Suprapubic skin (tissue), 3 donors: ENCODE measurements around the gene PMFBP1.

Experiments
- EP300 ChIP-seq: sonication (generic); formaldehyde crosslinking; IDR thresholded peaks from one replicate; pipeline ENCODE4 v1.6.1; 2017; ENCODE audit warnings: antibody characterized with exemption
- POLR2A ChIP-seq, 2 donors: fragments of 450-650 bp; IDR thresholded peaks; one replicate each; pipeline ENCODE4 v1.6.1; 2017; ENCODE audit warnings: antibody characterized with exemption in 2 of 2, mild to moderate bottlenecking in 2 of 2, moderate library complexity in 2 of 2
- TF ChIP-seq, protein P1 (sequence below), 2 donors: fragments of 200-600 bp in 1 of 2; fragments of 450-650 bp in 1 of 2; sonication (generic) in 1 of 2; IDR thresholded peaks; one replicate each; pipeline ENCODE4 v1.5.1; 2016 to 2019; ENCODE audit warnings: antibody characterized with exemption in 2 of 2, mild to moderate bottlenecking in 1 of 2, moderate library complexity in 1 of 2

DNA sequence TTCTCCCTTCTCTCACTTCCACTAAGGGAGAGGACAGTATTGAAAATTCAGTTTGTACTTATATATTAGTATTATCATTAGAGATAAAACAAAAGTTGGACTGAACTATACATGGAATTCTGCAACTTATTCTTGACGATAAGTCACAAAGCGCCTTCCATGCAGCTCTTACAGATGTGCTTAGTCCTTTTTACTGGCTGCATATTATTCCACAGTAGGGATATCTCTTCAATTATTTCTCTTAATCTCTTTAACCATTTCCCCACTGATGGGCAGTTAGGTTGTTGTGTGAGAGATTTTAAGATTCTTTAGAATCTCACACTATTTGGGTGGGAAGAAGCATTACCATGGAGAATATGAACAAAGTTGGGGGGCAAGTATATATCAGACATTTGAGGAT is 32.0 kb downstream of the PMFBP1 start:
- TF ChIP-seq, protein P1, sequence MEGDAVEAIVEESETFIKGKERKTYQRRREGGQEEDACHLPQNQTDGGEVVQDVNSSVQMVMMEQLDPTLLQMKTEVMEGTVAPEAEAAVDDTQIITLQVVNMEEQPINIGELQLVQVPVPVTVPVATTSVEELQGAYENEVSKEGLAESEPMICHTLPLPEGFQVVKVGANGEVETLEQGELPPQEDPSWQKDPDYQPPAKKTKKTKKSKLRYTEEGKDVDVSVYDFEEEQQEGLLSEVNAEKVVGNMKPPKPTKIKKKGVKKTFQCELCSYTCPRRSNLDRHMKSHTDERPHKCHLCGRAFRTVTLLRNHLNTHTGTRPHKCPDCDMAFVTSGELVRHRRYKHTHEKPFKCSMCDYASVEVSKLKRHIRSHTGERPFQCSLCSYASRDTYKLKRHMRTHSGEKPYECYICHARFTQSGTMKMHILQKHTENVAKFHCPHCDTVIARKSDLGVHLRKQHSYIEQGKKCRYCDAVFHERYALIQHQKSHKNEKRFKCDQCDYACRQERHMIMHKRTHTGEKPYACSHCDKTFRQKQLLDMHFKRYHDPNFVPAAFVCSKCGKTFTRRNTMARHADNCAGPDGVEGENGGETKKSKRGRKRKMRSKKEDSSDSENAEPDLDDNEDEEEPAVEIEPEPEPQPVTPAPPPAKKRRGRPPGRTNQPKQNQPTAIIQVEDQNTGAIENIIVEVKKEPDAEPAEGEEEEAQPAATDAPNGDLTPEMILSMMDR (IDR thresholded peaks at IDR 0.05) = no peak
- TF ChIP-seq POLR2A (IDR thresholded peaks at IDR 0.05) (no peak), EP300 (no peak)
